ENCODE measurements around the gene BFSP1.

Gene BFSP1

GRCh38 chr20:17457588-17458190, 73.5 kb downstream of the BFSP1 start:
- DNase-seq = no peak

GRCh38 chr20:17457079-17457478, 74.1 kb downstream of the BFSP1 start:
- no peak for DNase-seq

- no peak for DNase-seq
Observed at GRCh38 chr20:17456279-17456678, 74.9 kb downstream of the BFSP1 start.

GRCh38 chr20:17453592-17453991, 77.6 kb downstream of the BFSP1 start:
- no peak for DNase-seq

GRCh38 chr20:17452441-17452840, 78.7 kb downstream of the BFSP1 start:
- DNase-seq = no peak

GRCh38 chr20:17449031-17449430, 82.1 kb downstream of the BFSP1 start:
- no peak for DNase-seq

- no peak for DNase-seq
Observed at GRCh38 chr20:17448071-17448470, 83.1 kb downstream of the BFSP1 start.

- no peak for DNase-seq
Observed at GRCh38 chr20:17446171-17446570, 85.0 kb downstream of the BFSP1 start.

GRCh38 chr20:17445543-17445942, 85.6 kb downstream of the BFSP1 start:
- peak; percentile 76 for DNase-seq

GRCh38 chr20:17444091-17444490, 87.1 kb downstream of the BFSP1 start:
- no peak for DNase-seq

All from NCI-H446 treated with DMSO at 0.1 percent for 48 hours (cell line).